GM18951 (cell line): ENCODE data around the gene CYTH3.

ENCODE experiments used
- POLR2A ChIP-seq: IDR thresholded peaks from 4 replicates; pipeline ENCODE4 v1.6.1; 2011; ENCODE audit warnings: mild to moderate bottlenecking; ENCODE audit not compliant: insufficient read length, insufficient read depth; ENCODE audit errors: extremely low read depth
- in situ Hi-C: fragments of 300-500 bp; cut with MboI; formaldehyde crosslinking; loops from one replicate; pipeline ENCODE4 v1.12.0; 2022; ENCODE audit warnings: low sequenced_read_pairs, mixed read lengths, inconsistent platforms; ENCODE audit not compliant: unreplicated experiment

CYTH3 gene

DNA sequence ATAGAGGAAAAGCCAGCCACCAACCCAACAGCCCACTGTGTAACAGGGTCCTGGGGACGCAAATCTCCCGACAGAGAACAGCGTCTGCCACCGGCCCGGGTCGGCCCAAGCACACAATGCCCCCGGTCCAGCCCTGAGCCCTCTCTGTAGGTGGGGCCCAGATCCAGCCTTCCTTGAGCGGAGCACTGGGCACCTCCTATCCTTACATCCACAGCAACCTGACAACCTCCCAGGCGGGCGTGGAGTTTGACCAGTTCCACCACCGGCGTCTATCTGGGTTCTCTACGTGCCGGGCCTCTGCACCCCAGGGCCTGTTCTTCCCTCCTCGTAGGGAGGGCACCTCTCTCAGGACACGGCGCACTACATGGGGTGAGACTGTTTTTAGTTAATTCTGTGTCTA lies 109.0 kb downstream of the CYTH3 start:
- no peak for TF ChIP-seq POLR2A
- in situ Hi-C loops, result no loop called here

GRCh38 chr7:6162650-6163366 lies 109.6 kb downstream of the CYTH3 start:
- in situ Hi-C loops, result no loop called here
- TF ChIP-seq POLR2A, result no peak

DNA sequence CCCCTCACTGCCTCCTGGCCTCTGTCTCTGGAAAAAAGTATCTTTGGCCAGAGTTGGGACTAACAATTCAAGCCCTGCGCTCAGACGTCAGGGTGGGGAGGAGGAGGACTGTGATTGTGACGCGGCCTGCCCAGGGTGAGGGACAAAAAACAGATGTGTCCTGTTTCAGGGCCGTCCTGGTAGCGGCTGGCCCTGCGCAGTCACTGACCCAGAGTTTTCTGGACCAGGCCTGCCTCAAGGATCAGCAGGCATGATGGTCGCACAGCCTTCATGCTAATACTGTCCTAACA lies 110.1 kb downstream of the CYTH3 start:
- in situ Hi-C loops, result no loop called here
- TF ChIP-seq POLR2A, result no peak

- no peak for TF ChIP-seq POLR2A
- in situ Hi-C loops, result no loop called here
These were observed 110.7 kb downstream of the CYTH3 start for GRCh38 chr7:6161463-6162330.

DNA sequence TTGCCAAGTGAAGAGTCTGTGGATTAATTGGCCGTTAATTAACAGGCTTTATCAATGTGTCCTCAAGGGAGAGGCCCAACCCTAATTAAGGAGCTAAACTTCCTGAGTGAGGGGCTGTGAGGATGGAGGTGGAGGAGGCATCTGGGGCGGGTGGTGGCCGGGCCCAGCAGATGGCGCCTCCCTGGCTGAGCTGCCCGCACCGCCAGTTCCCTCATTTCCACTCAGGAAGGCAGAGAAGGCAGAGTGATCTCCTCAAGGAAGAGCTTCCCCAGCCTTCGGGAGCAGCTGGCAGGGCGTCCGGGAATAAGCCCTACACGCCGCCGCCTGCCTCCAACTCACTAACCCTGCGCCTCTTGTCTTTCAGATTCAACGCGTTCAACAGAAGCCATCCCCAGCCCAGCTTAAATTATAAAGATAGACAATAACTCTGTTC lies 112.2 kb downstream of the CYTH3 start:
- in situ Hi-C loops, result no loop called here
- no peak for TF ChIP-seq POLR2A

GRCh38 chr7:6159524-6160031 lies 112.8 kb downstream of the CYTH3 start:
- no peak for TF ChIP-seq POLR2A
- in situ Hi-C loops, result no loop called here

DNA sequence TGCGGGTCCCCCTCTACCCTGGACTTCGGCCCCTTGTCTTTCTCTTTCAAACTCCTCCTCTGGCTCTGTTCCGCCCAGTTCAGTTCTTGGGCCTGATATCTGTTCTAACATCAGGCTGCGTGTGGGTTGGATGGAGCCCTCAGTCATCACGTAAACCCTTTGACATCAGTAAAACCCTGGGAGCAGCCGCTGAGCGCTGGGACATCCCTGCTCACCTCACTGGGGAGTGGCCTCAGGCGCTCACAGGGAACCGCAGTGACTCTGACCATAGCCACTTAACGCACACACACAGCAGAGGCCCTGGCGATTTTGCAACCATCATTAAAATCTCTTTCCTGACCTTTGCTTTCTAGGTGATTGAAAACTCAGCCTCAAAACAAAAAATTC lies 113.3 kb downstream of the CYTH3 start:
- in situ Hi-C loops, result no loop called here
- no peak for TF ChIP-seq POLR2A

DNA sequence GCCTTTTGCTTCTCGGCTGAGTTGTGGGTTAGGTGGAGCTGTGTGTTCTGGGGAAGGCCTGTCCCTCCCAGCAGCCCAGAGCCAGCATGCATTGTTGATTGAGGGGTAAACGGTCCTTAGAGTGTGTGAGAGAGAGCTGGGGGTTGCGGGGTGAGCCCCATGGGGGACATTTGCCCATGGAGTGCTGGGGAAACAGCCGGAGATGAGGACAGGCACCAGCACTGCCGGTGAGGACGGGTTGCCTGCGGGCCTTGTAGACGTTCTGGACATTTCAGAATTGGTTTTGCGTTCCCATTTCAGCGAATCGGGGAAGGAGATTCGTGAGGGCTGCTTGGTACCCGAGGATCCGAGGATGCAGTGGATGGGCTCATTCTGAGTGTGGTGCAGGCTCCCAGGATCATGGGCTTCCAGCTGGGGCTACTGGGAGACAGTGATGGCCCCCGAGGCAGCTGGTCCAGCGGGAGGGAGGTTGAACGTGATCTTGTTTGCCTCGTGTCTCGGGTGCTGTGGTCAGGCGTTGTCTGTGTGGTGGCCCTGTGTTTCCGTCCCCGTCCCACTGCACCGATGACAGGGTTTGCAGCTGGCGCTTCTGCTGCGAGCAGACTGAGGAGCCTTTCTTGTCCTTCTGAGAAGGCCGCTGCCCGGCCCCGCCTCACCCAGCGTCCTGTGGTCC lies 113.9 kb downstream of the CYTH3 start:
- TF ChIP-seq POLR2A, result no peak

GRCh38 chr7:6157685-6158423 lies 114.6 kb downstream of the CYTH3 start:
- TF ChIP-seq POLR2A, result no peak
- in situ Hi-C loops, result no loop called here

More for the DNA sequence above, 113.9 kb downstream of the CYTH3 start:
- in situ Hi-C loops, result no loop called here

GRCh38 chr7:6156734-6157133 lies 115.7 kb downstream of the CYTH3 start:
- in situ Hi-C loops, result no loop called here
- no peak for TF ChIP-seq POLR2A

- no peak for TF ChIP-seq POLR2A
- in situ Hi-C loops, result no loop called here
These were observed 116.8 kb downstream of the CYTH3 start for GRCh38 chr7:6155596-6155995.

- no peak for TF ChIP-seq POLR2A
- in situ Hi-C loops, result no loop called here
These were observed 117.7 kb downstream of the CYTH3 start for GRCh38 chr7:6154542-6155404.
